ENCODE results near the gene FAM184B.
"Not testable (repeated sequence)": the region's sequence is repeated elsewhere in the genome, so short reads cannot be mapped to it uniquely, and the experiment has no call there.

The FAM184B gene

GRCh38 chr4:17712166-17712565, 69.3 kb downstream of the FAM184B start:
- Histone ChIP-seq H3K27ac (ENCODE audit: low read depth, low read length, poor library complexity, severe bottlenecking) (no peak overlapping the region), H2AFZ (ENCODE audit: low read length) (no peak overlapping the region), H3K4me2 (ENCODE audit: low read length) (no peak overlapping the region), H3K4me1 (ENCODE audit: insufficient read depth, low read length, severe bottlenecking) (no peaks in the 10 kb centered on the region), H3K79me2 (ENCODE audit: insufficient read depth, low read length) (no peaks in the 10 kb centered on the region), H3K4me3 (ENCODE audit: low read depth, low read length, poor library complexity, severe bottlenecking) (no peak overlapping the region), H3K27me3 (ENCODE audit: insufficient read depth, low read length) (no peaks in the 10 kb centered on the region), H3K9me3 (ENCODE audit: low read length) (no peaks in the 10 kb centered on the region), H3F3A (ENCODE audit: insufficient read depth, low read length) (no peaks in the 10 kb centered on the region), H3K9me2 (ENCODE audit: low read depth, low read length) (no peaks in the 10 kb centered on the region), H4K20me1 (ENCODE audit: insufficient read depth, low read length) (no peaks in the 10 kb centered on the region), H3K36me3 (ENCODE audit: insufficient read depth, low read length) (no peaks in the 10 kb centered on the region), H3K9ac (ENCODE audit: low read length) (no peak overlapping the region)
- TF ChIP-seq EZH2 (IDR thresholded peaks at IDR 0.05; ENCODE audit: borderline replicate concordance, low read length), result no peak
- TF ChIP-seq, protein P1, sequence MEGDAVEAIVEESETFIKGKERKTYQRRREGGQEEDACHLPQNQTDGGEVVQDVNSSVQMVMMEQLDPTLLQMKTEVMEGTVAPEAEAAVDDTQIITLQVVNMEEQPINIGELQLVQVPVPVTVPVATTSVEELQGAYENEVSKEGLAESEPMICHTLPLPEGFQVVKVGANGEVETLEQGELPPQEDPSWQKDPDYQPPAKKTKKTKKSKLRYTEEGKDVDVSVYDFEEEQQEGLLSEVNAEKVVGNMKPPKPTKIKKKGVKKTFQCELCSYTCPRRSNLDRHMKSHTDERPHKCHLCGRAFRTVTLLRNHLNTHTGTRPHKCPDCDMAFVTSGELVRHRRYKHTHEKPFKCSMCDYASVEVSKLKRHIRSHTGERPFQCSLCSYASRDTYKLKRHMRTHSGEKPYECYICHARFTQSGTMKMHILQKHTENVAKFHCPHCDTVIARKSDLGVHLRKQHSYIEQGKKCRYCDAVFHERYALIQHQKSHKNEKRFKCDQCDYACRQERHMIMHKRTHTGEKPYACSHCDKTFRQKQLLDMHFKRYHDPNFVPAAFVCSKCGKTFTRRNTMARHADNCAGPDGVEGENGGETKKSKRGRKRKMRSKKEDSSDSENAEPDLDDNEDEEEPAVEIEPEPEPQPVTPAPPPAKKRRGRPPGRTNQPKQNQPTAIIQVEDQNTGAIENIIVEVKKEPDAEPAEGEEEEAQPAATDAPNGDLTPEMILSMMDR (IDR thresholded peaks at IDR 0.05; ENCODE audit: low read length), result no peak

- H3K27me3 ChIP-seq (ENCODE audit: insufficient read depth, low read length); H3K9me3 ChIP-seq (ENCODE audit: low read length); H3K9ac ChIP-seq (ENCODE audit: low read length); H3K9me2 ChIP-seq (ENCODE audit: low read depth, low read length); H3K36me3 ChIP-seq (ENCODE audit: insufficient read depth, low read length); H3K79me2 ChIP-seq (ENCODE audit: insufficient read depth, low read length); H3F3A ChIP-seq (ENCODE audit: insufficient read depth, low read length); H2AFZ ChIP-seq (ENCODE audit: low read length); H3K4me2 ChIP-seq (ENCODE audit: low read length); H3K4me1 ChIP-seq (ENCODE audit: insufficient read depth, low read length, severe bottlenecking); H3K27ac ChIP-seq (ENCODE audit: low read depth, low read length, poor library complexity, severe bottlenecking); H4K20me1 ChIP-seq (ENCODE audit: insufficient read depth, low read length); H3K4me3 ChIP-seq (ENCODE audit: low read depth, low read length, poor library complexity, severe bottlenecking): not testable (repeated sequence)
These were observed 70.2 kb downstream of the FAM184B start for GRCh38 chr4:17711206-17711605.

DNA sequence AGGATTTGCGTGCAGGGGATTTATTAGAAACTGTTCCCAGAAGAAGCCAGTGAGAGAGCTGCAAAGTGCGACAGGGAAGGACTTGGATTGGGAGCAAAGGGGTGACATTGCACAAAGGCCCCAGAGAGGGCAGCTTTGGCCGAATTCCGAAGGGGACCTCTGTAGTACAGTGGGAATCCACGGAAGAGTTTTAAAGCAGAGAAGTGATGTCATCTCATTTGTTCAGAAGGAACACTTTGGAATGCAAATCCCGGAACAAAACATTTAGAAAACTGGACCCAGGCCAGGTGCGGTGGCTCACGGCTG, 71.7 kb downstream of the FAM184B start:
- Histone ChIP-seq H3K4me3 (ENCODE audit: low read depth, low read length, poor library complexity, severe bottlenecking) (no peak overlapping the region), H3F3A (ENCODE audit: insufficient read depth, low read length) (no peaks in the 10 kb centered on the region), H3K79me2 (ENCODE audit: insufficient read depth, low read length) (no peaks in the 10 kb centered on the region), H2AFZ (ENCODE audit: low read length) (no peak overlapping the region), H3K36me3 (ENCODE audit: insufficient read depth, low read length) (no peaks in the 10 kb centered on the region), H3K4me2 (ENCODE audit: low read length) (no peak overlapping the region), H3K27ac (ENCODE audit: low read depth, low read length, poor library complexity, severe bottlenecking) (no peak overlapping the region), H3K27me3 (ENCODE audit: insufficient read depth, low read length) (no peaks in the 10 kb centered on the region), H3K9me3 (ENCODE audit: low read length) (no peaks in the 10 kb centered on the region), H3K4me1 (ENCODE audit: insufficient read depth, low read length, severe bottlenecking) (no peaks in the 10 kb centered on the region), H4K20me1 (ENCODE audit: insufficient read depth, low read length) (no peaks in the 10 kb centered on the region), H3K9me2 (ENCODE audit: low read depth, low read length) (no peaks in the 10 kb centered on the region), H3K9ac (ENCODE audit: low read length) (no peak overlapping the region)
- TF ChIP-seq, protein P1 (IDR thresholded peaks at IDR 0.05; ENCODE audit: low read length), result no peak
- no peak for TF ChIP-seq EZH2 (IDR thresholded peaks at IDR 0.05; ENCODE audit: borderline replicate concordance, low read length)

- TF ChIP-seq EZH2 (IDR thresholded peaks at IDR 0.05; ENCODE audit: borderline replicate concordance, low read length), result no peak
- TF ChIP-seq, protein P1 (IDR thresholded peaks at IDR 0.05; ENCODE audit: low read length), result no peak
- Histone ChIP-seq H3K9me3 (ENCODE audit: low read length) (no peaks in the 10 kb centered on the region), H3K4me3 (ENCODE audit: low read depth, low read length, poor library complexity, severe bottlenecking) (no peak overlapping the region), H4K20me1 (ENCODE audit: insufficient read depth, low read length) (no peaks in the 10 kb centered on the region), H3K27ac (ENCODE audit: low read depth, low read length, poor library complexity, severe bottlenecking) (no peak overlapping the region), H3K4me2 (ENCODE audit: low read length) (no peak overlapping the region), H3K4me1 (ENCODE audit: insufficient read depth, low read length, severe bottlenecking) (no peaks in the 10 kb centered on the region), H3K9ac (ENCODE audit: low read length) (no peak overlapping the region), H3F3A (ENCODE audit: insufficient read depth, low read length) (no peaks in the 10 kb centered on the region), H3K27me3 (ENCODE audit: insufficient read depth, low read length) (no peaks in the 10 kb centered on the region), H3K9me2 (ENCODE audit: low read depth, low read length) (no peaks in the 10 kb centered on the region), H2AFZ (ENCODE audit: low read length) (no peak overlapping the region), H3K79me2 (ENCODE audit: insufficient read depth, low read length) (no peaks in the 10 kb centered on the region), H3K36me3 (ENCODE audit: insufficient read depth, low read length) (no peaks in the 10 kb centered on the region)
These were observed 72.2 kb downstream of the FAM184B start for GRCh38 chr4:17708992-17709762.
